Left kidney (tissue), 2 donors: Measurements from ENCODE around the gene ARHGAP32. TPM values are rescaled to one million over a fixed set of nuclear protein-coding genes. Genes with fewer than 3 reads are reported as not detected.
"Not testable (repeated sequence)": the region's sequence is repeated elsewhere in the genome, so short reads cannot be mapped to it uniquely, and the experiment has no call there.

Experiments
- DNase-seq: peaks from one replicate; pipeline ENCODE4 v3.0.0-alpha.2; 2013
- polyA plus RNA-seq: library from polyadenylated mRNA; unstranded; fragments of 120-200 nt; gene quantifications from one replicate; pipeline ENCODE4 v1.2.1, GENCODE V29; 2013; ENCODE audit not compliant: insufficient read length

The ARHGAP32 gene
- polyA plus RNA-seq, 1 donor: 22.7 TPM

- DNase-seq: peak; percentile 27
These were observed 168.0 kb downstream of the ARHGAP32 start for GRCh38 chr11:129023968-129024676.

DNA sequence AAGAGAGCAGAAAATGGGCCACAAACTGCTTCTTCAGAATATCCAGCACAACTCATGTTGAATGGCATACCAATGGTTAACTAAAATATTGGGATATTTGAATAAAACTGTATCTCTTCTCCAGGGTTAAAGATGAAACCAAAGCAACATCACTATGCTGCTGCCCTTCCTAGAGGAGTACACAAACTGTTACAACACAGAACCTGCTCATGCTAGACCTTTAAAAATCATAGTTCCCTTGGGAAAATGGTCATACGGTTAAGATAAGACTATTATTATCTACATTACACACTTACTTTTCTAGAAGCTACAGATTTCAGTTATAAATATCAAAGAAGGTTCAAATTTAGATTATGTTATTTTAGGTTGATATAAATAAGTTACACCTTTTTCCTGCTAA is 170.8 kb downstream of the ARHGAP32 start:
- no peak for DNase-seq

DNA sequence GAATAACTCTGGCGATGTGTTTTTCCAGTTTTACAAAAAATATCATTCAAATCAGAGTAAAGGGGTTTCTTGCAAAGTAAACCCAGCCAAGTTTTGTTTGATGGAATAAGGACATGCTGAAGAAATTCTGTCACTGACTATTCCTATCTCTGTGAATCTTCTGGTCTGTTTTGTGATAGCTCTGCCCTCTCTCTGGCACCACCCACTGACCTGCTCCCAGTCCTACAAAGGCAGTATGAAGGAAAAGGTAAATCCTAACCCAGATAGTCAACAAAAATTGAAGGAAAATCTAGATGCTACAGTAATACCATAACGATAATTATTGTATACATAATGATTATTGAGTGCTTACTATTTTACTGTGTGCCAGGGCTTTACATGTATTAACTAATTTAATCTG is 173.1 kb downstream of the ARHGAP32 start:
- no peak for DNase-seq

GRCh38 chr11:129018126-129018525 is 174.0 kb downstream of the ARHGAP32 start:
- no peak for DNase-seq

- no peak for DNase-seq
These were observed 178.2 kb downstream of the ARHGAP32 start for GRCh38 chr11:129013737-129014475.

- DNase-seq: no peak
These were observed 179.2 kb downstream of the ARHGAP32 start for GRCh38 chr11:129012880-129013279.

- no peak for DNase-seq
These were observed 186.0 kb downstream of the ARHGAP32 start for GRCh38 chr11:129006161-129006560.

GRCh38 chr11:128999165-128999564 is 193.0 kb downstream of the ARHGAP32 start:
- not testable (repeated sequence) for DNase-seq

- no peak for DNase-seq
These were observed 203.7 kb downstream of the ARHGAP32 start for GRCh38 chr11:128988242-128988970.

DNA sequence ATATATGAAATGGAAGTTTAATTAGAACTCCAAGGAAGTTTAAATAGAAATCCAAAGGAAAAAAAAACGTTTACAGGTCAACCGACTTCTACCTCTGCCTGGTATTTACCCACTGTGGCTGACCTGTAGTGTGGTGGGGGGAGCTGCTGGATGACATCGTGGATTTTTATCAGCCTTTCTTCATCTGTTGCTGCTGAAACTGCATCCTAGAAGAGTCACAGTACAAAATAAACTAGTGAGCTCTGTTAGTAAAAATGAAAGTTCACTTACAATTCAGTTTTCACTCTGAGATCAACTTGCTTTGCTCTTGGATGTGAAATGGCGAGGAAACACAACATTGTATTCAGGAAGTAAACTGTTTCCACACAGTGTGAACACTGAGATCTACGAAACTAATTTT is 206.2 kb downstream of the ARHGAP32 start:
- DNase-seq: no peak

DNA sequence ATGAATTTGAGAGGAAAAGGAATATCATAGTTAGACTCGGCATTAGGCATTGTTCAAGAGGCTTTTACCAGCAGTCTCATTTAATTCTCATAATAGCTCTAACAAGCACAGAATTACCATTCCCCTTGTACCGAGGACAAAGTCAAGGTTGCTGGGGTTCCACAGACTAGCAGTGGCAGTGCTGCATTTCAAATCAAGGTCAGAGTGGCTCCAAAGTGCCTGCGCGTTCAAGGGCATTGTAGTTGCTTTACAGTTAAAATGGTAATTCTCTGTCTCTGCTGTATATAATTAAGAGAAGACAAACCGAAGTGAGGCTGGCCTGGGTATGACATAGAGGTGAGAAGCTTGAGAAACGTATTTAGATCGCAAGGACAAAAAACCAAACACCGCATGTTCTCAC is 209.1 kb downstream of the ARHGAP32 start:
- DNase-seq: no peak

DNA sequence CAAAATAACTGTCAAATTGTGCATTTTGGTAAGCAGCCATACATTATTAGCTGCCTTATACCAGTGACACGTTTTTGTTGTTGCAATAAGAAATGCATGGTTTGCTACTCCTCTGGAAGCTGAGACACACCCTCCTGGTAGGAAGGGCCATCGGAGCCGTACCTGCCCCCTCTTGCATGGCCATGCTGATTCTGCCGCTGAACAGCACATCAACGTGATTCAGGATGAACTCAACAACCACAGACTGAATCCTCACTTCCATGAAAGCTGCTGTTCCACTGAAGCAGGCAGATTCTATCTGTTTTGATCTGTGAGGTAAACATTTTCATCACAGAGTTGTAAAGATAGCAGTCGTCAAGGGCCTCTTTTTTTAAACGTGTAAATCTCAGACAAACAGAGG is 210.9 kb downstream of the ARHGAP32 start:
- no peak for DNase-seq

GRCh38 chr11:128970598-128971190 is 221.4 kb downstream of the ARHGAP32 start:
- DNase-seq: no peak

DNA sequence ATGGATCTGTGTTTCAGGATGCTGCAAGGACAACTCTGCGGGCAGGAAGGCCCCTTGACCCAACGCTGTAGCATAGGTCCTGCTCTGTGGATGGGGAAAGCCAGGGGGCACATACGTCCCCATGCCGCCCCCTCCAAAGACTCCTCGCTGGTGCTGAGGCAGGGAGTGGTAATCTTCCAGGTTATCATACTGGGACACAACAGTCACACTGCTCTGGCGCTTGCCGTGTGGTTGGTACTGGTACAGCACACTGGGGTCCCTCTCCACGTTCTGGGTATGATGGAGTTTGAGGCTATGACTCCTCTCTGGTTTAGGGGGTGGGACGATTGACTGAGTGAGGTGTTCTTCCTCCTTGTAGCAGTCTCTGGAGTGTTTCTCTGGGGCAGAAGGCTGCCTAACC is 223.2 kb downstream of the ARHGAP32 start:
- no peak for DNase-seq

GRCh38 chr11:128967578-128967977 is 224.5 kb downstream of the ARHGAP32 start:
- DNase-seq: no peak

GRCh38 chr11:128965485-128965884 is 226.6 kb downstream of the ARHGAP32 start:
- no peak for DNase-seq

DNA sequence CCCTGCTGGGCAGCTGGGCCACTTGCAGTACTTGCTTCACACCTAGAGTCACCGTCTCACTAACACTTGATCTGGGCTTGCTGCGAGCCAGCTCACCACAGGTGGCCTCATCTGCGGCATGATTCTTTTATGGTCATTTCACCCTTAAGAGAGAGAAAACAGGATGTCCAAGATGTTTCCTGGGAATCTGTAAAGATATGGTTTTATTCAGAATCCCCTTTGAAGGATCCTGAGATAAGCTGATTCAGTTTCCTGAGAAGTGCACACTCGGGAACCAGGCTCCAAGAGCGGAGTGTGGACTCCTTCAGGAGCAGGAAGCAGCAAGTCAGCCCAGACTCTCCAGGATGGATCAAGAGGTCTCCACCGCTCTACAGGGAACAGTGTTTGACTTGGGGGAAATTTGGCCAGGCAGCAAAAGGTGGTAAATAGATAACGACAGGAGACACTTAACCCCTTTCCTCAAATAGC is 227.6 kb downstream of the ARHGAP32 start:
- no peak for DNase-seq

DNA sequence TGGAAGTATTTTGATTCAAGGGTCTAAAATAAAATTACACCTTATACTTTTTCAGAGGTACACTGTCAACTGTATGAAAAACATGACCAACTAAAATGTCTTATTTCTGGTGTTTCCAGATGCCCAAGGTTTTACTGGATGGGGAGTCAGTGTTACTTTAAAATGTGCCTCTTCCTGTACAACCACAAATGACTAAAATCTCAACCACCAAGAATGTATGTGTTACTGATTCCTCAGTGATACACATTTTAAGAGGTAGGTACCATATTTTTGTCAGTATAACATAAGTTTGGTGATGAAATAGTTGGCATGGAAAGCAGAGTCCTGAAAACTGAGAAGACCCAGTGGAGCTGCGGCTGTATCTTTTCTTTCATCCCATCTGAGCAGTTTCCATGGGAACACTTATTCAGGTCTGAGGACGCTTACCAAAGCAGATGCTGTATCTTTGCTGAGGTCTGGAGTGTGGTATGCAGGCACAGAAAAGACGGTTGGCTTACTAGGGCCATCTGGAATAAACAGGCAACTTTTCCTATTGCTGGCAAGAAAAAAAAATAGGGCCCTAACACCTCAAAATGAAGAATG is 228.3 kb downstream of the ARHGAP32 start:
- no peak for DNase-seq

- DNase-seq: no peak
These were observed 229.2 kb downstream of the ARHGAP32 start for GRCh38 chr11:128962896-128963295.

- no peak for DNase-seq
These were observed 230.5 kb downstream of the ARHGAP32 start for GRCh38 chr11:128961645-128962044.

- no peak for DNase-seq
These were observed 235.0 kb downstream of the ARHGAP32 start for GRCh38 chr11:128957202-128957482.
